Measurements from ENCODE around the gene TELO2.
A peak's percentile ranks its signal among the peaks of the same experiment; 100 is the strongest.

The TELO2 gene

DNA sequence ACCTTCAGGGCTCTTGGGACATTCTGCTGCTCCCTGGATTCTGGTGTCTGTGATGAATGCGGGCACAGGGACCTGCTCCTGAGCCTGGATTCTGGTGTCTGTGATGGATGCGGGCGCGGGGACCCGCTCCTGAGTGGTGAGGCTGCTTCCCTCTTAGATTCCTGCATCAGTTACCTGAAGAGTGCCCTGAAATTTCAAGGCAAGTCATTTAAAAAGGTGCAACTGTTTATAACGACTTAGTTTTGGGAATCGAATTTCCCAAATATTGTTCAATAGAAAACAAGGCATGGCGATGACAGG, 47.3 kb downstream of the TELO2 start:
- in situ Hi-C loops (cut with HindIII; ENCODE audit: low pct_ligation_motif_present, low pct_unique_long_range_greater_than_20kb, low sequenced_read_pairs) = no loop called here
- no peak for DNase-seq

DNA sequence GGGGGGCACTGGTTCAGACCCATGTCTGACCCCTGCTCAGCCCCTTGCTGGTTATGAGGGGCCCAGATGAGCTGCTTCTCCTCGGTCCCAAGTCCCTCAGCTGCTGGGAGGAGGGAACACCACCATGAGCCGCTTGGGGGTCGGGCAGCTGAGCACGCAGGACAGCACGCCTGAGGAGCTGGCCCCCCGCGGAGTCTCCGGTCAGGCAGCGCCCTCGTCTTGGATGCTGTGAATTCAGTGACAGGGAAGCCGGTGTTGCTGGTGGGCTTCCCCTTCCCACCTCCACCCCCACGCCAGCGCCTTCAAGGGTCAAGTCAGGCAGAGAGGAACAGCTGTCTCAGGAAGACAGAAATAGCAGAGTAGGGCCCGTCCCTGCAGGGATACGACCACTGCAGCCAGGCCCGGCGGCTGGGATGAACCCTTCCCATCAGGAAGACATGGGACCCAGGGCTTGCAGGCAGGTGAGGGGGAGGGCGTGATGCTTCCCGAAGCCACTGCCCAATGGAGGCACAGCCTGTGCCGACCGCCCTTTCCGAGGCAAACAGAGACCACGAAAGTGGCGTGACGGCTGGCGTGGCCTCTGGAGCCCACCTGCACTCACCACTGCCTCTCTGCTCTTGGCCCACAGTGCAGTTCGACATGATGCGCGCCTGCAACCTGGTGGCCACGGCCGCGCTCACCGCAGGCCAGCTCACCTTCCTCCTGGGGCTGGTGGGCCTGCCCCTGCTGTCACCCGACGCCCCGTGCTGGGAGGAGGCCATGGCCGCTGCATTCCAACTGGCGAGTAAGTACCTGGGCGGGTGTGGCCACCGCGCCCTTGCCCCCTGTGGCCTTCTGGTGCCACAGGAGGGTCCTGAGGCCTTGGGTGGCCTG, 48.4 kb downstream of the TELO2 start:
- DNase-seq = no peak
- in situ Hi-C loops (cut with HindIII; ENCODE audit: low pct_ligation_motif_present, low pct_unique_long_range_greater_than_20kb, low sequenced_read_pairs) = no loop called here

DNA sequence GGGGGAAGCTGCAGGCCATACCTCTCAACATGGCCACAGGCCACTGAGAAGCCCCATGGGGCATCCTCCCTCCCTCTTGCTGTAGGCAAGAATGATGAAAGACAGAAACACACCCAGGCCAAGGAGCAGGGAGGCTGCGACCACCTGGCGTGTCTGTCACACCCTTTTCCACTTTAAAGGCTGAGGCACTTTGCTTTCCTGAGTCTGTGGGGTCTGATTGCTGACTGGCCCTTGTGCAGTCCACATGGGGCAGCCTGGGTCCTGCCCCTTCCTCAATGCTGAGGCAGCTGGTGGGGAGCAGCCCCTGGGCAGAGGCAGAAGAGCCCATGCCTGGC, 49.0 kb downstream of the TELO2 start:
- in situ Hi-C loops (cut with HindIII; ENCODE audit: low pct_ligation_motif_present, low pct_unique_long_range_greater_than_20kb, low sequenced_read_pairs) = no loop called here
- no peak for DNase-seq

DNA sequence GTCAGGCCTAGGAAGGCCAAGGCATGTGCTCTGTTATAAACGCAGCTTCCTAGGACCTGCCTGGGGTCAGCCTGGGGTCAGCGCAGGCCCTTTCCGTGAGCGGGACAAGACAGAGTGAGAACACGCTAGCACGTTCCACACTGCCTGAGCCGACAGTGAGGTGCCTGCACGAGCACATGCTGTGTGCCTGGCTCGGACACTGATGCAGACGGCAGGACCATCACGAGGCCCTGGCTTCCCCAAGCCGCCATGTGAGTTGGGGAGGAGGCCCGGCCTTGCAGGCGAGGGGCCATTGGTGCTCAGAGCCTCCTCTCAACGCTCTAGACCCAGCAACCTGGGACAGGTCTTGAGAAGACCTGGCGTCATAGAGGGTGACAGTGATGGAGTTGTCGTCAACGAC, 49.4 kb downstream of the TELO2 start:
- in situ Hi-C loops (cut with HindIII; ENCODE audit: low pct_ligation_motif_present, low pct_unique_long_range_greater_than_20kb, low sequenced_read_pairs) = no loop called here

DNA sequence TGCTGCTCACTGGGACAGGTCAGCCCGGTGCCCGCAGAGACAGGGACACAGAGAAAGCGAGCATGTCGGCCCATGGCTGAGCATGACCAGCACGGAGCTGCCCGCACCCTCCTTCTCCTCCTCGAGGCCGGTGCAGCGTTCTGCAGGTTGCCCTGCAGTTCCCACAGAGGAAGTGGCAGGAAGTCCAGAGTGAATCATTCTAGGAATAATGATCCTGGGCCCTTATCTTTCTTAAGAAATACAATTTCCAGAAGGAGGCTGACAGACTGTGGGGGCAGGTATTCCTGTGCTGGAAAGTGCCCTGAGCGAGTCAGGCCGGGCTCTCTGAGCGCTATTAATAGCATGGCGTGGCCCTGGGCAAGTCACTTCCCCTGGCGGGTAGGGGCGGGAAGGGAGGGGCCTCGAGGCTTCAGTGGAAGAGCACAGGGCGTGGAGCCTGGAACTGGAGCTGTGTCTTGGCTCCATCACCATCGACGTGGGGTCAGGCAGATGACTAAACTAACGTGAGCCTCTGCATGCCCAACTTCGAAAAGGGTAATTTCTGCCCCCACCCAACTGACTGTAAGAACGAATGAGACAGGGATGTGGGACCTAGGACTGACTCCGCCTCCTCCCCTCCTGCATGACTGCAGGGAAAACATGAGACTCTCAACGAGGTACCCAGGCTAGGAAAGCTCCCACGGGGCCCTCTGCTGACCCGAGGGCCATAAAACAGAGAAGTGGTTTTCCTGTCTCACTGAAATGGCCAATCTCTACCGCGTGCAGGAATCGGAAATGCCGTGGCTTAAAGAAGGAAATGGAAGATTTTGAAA, 50.1 kb downstream of the TELO2 start:
- peak; percentile 56 for DNase-seq
- in situ Hi-C loops (cut with HindIII; ENCODE audit: low pct_ligation_motif_present, low pct_unique_long_range_greater_than_20kb, low sequenced_read_pairs) = no loop called here

More for the DNA sequence above, 49.4 kb downstream of the TELO2 start:
- DNase-seq = no peak

DNA sequence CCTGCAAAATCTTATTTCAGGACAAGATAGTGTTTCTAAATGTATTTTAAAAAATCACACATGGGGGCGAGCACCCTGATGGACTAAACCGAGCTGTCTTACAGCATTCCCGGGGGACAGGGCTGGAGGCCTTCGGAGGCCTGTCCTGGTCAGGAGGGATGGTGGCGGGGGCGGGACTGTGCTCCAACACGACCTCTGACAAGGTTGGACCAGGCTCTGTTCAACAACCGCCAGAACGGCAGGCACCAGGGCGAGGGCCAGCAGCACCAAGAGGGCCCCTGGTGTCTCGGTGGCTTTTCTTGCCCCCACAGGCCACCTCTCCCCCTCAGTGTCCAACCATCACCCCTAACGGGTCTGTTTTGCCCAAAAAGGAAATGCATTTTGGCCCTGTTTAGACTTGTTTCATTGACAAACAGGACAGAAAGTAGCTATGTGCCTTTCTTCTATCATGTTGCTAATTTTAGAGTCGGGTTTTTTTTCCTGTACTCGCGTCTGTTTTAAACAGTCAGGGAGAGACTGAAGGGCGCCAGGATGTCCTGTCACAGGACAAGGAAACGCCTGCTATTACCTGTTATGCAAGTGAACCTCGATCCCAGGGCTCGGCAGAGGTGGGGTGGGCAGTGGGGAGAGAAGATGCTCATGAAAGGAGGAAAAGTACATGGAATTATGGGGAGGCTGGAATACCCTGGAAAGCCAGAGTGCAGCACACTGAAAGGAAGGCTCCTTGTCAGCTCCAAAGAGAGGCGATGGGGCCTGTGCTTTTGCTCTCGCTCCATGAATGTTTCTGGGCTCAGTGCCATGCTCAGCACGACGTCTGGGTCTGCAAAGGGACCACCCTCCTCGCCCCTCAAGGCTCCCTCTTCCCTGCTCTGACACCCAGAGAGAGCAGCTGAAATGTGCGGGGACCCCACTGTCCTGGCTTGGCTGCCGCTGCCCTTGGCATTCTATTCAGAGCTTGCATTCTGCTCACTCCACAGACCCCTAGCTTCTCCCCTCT, 52.2 kb downstream of the TELO2 start:
- in situ Hi-C loops (cut with HindIII; ENCODE audit: low pct_ligation_motif_present, low pct_unique_long_range_greater_than_20kb, low sequenced_read_pairs) = no loop called here
- DNase-seq = no peak

DNA sequence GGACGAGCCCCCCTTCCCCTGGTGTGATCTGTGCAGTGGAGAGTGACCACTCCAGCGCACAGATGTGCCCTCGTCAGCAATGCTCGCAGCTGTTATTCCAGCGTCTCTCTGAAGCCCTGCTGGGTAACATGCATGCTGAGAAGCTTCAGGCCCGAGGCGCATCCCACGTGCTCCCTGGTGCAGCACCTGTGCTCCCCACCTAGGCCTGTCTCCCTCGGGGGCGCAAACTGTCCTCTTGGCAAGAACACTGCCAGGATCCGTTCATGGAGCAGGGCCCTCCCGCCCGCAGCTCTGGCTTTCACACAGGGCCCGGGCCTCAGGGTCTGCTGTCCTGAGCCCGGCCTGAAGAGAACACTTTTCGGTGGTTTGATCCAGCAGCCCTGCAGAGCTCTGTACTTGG, 53.3 kb downstream of the TELO2 start:
- DNase-seq = no peak
- in situ Hi-C loops (cut with HindIII; ENCODE audit: low pct_ligation_motif_present, low pct_unique_long_range_greater_than_20kb, low sequenced_read_pairs) = no loop called here

DNA sequence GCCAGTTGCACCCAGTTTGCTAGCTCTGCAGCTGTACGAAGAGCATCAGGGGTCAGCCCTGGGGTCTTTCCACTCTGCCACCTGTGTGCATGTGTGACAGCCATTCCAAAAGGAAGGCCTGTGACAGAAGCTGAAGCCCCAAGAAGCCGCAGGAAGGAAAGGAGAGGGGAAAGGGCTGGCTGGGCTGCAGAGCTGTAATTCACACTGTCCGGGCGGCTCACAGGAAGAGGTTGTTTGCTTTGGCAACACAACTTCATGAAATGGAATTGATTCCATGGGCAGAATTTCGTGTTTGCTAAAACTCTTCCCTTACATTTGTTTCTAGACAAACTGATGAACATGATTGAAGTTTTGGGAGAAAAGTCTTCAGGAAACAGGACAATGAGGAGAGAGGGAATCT, 55.1 kb downstream of the TELO2 start:
- DNase-seq = no peak
- in situ Hi-C loops (cut with HindIII; ENCODE audit: low pct_ligation_motif_present, low pct_unique_long_range_greater_than_20kb, low sequenced_read_pairs) = no loop called here

DNA sequence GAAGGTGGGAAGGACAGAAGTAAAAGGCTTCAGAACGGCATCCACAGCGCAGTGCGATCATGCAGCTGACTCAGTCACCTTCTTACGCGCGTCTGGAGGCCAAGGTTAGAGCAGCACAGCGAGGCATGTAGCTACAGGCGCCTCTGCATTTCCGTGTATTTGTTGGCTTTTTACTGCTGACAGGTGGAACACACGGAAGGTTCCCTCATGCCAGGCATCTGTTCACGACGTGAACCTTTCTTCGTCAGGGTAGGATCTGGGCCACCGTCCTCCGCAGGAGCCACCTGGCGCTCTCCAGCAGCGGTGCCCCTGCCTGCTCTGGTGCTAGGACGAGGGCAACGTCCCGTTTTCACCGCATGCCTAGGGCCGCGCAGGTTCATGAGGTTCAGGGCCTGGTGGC, 55.6 kb downstream of the TELO2 start:
- in situ Hi-C loops (cut with HindIII; ENCODE audit: low pct_ligation_motif_present, low pct_unique_long_range_greater_than_20kb, low sequenced_read_pairs) = no loop called here
- no peak for DNase-seq

DNA sequence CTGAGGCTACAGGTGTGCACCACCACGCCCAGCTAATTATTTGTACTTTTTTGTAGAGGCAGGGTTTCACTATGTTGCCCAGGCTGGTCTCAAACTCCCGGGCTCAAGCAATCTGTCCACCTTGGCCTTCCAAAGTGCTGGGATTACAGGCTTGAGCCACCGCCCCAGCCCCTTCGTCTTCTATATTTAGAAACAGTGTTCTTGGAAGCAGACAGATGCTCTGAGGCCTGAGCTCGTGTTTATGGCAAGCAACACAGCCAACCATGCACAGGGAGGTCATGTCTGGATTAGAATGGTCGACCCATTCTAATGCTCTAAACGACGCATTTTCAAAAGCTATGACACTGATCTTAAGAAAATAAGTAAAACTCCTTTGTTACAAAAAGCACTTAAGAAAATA, 56.9 kb downstream of the TELO2 start:
- in situ Hi-C loops (cut with HindIII; ENCODE audit: low pct_ligation_motif_present, low pct_unique_long_range_greater_than_20kb, low sequenced_read_pairs) = no loop called here
- DNase-seq = no peak

DNA sequence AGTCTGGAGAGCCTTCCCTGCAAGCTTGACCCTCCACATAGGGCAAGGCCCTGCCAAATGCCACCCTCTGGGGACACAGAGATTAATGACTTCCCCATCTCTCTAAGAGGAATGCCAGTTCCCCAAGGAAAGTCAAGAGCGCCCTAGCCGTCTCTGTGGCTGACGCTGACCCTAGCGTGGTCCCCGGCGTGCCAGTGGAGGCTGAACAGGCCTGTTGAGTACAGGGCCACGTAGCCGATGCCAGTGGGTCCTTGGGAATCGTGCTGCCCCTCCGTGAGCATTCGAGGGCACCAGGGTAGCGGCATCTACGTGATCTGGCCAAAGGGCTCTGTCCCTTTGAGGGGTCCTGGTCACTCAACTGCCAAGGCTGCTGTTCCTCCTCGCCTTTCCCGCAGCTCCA, 57.5 kb downstream of the TELO2 start:
- no peak for DNase-seq
- in situ Hi-C loops (cut with HindIII; ENCODE audit: low pct_ligation_motif_present, low pct_unique_long_range_greater_than_20kb, low sequenced_read_pairs) = no loop called here

DNA sequence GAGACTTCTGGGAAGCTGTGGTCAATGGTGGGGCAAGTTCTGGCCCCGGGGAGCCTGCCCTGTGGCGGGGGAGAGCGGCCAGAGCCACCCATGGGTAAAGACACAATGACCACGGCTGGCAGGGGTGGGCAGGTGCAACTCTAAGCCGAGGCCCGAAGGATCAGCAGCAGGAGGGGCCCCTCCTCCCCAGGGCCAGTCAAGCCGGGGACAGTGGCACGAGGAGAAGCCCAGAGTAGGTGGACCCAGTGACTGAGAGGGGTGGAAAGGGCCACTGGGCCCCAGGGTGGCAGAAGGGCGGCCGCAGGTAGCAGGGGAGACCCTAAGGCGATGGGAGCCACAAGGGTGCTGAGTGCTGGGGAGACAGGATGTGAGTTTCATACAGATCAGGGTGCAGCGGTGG, 58.0 kb downstream of the TELO2 start:
- DNase-seq = no peak
- in situ Hi-C loops (cut with HindIII; ENCODE audit: low pct_ligation_motif_present, low pct_unique_long_range_greater_than_20kb, low sequenced_read_pairs) = no loop called here

DNA sequence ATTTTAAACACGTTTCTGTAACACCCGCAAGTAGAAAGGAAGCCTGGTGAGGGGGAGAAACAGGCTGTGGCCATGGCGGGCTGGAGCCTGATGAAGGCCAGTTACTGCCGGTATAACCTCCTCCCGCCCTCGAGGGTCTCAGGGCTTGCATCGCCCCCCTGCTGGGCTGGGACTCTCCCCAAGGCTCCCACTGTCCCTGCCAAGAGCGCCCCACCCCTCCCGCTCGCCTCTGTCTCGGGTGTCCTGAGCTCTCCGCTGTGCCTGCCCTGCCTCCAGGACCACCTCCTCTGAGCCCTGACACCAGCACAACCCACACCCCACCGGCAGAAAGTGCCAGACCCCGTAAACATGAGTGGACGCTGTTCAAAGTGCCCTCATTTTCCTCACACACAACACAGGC, 59.0 kb downstream of the TELO2 start:
- no peak for DNase-seq
- in situ Hi-C loops (cut with HindIII; ENCODE audit: low pct_ligation_motif_present, low pct_unique_long_range_greater_than_20kb, low sequenced_read_pairs) = no loop called here

DNA sequence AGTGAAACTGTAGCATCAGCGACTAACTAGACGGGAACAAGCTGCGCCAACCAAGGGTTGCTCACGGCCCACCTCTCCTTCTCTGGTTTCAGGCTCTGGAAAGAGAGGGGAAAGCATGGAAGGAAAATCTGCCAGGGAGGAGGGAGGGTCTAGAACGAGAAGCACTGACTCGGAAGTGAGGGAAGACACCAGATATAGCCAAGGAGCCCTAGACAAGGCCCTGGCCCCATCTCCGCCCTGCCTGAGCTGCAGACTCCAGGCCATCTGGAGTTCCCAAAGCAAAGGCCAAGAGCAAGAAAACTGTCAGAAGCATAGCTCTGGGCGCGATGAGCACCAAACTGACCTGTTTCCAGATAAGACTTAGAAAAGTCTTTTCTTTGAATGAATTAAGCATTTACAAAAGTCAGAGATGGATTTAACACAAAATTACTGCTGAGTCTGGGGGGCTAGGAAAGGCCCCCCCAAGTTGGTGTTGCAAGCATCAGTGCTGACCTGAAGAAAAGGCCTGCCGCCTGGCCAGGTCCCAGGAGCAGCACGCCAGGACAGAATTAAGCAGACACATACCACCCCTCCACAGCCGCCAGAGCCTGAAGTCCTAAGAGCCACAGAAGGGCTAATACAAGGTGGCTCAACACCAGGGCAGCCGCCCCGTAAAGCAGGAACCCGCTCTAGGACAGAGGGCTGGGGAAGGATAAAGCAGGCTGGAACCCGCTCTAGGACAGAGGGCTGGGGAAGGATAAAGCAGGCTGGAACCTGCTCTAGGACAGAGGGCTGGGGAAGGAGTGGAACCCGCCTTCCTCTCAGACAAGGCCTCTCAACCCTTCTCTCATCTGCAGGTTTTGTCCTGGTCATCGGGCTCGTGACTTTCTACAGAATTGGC, 61.0 kb downstream of the TELO2 start:
- no peak for DNase-seq
- in situ Hi-C loops (cut with HindIII; ENCODE audit: low pct_ligation_motif_present, low pct_unique_long_range_greater_than_20kb, low sequenced_read_pairs) = no loop called here

DNA sequence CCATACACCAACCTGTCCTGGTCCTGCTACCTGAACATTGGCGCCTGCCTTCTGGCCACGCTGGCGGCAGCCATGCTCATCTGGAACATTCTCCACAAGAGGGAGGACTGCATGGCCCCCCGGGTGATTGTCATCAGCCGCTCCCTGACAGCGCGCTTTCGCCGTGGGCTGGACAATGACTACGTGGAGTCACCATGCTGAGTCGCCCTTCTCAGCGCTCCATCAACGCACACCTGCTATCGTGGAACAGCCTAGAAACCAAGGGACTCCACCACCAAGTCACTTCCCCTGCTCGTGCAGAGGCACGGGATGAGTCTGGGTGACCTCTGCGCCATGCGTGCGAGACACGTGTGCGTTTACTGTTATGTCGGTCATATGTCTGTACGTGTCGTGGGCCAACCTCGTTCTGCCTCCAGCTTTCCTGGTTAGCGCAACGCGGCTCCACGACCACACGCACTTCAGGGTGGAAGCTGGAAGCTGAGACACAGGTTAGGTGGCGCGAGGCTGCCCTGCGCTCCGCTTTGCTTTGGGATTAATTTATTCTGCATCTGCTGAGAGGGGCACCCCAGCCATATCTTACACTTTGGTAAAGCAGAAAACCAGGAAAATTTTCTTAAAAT, 61.8 kb downstream of the TELO2 start:
- in situ Hi-C loops (cut with HindIII; ENCODE audit: low pct_ligation_motif_present, low pct_unique_long_range_greater_than_20kb, low sequenced_read_pairs) = no loop called here
- no peak for DNase-seq

DNA sequence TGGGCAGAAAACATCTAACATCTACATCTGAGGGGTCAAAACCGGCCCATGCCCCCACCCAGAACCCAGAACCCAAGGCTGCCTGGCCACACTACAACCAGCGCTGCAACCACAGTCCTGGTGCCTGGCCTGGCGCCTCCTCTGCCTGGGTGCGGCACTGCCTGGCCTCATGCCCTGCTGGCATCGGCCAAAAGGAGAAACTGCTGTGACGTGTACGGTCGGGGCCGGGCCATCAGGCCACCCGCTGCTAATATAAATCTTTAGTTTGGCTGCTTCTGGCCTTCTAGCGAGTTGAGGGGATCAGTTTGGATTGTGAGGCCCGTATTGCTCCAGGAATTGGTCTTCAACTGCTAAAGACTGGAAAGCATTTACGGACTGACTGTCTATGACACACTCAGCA, 63.1 kb downstream of the TELO2 start:
- no peak for DNase-seq
- in situ Hi-C loops (cut with HindIII; ENCODE audit: low pct_ligation_motif_present, low pct_unique_long_range_greater_than_20kb, low sequenced_read_pairs) = no loop called here

DNA sequence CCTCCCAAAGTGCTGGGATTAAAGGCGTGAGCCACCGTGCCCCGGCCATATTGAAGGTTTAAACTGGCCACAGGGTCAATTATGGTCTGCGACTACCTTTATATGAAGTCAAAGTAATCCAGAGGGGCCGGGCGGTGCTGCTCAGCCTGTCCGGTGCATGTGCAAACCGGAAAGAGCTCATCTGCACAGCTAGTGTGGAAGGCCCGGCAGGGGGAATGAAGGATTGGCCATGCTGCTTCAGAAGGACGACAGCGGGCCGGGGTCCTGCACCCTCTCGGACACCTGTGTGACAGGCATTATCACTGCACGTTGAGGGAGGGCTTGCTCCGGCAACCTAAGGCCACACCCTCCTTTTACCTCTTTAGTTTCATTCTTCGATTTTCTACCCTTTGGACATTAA, 63.9 kb downstream of the TELO2 start:
- in situ Hi-C loops (cut with HindIII; ENCODE audit: low pct_ligation_motif_present, low pct_unique_long_range_greater_than_20kb, low sequenced_read_pairs) = no loop called here
- DNase-seq = no peak

DNA sequence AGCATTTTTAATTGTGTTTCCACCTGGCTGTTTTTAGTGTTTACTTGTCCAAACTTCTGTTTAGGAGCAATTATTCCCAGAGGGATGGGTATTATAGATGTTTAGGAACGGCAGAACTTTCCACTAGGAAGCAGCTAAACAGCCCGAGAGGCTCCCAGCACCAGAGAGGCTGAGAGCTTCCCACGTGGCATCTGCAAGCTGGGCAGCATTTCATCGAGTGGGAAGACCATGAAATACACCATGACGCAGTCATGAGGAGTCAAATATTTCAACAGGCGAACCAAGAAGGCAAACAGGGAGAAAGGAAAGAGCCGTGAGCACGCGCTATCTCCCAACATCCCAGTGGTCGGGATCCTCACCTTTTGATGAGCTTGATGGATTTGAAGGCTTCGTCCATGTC, 64.4 kb downstream of the TELO2 start:
- in situ Hi-C loops (cut with HindIII; ENCODE audit: low pct_ligation_motif_present, low pct_unique_long_range_greater_than_20kb, low sequenced_read_pairs) = no loop called here

More for the DNA sequence above, 64.4 kb downstream of the TELO2 start:
- DNase-seq = no peak

All from ACHN (cell line).